SK-N-MC (cell line): ENCODE data around the gene DPY19L1.
"Not testable (repeated sequence)": the region's sequence is repeated elsewhere in the genome, so short reads cannot be mapped to it uniquely, and the experiment has no call there.

Source experiments
- DNase-seq: peaks from one replicate; pipeline ENCODE4 v3.0.0-alpha.2; 2011; ENCODE audit warnings: low read depth, low spot score
- H3K27ac ChIP-seq: fragments of 200-600 bp; sonication (generic); 2 replicates; pipeline ENCODE4 v1.5.1; 2016; ENCODE audit warnings: mixed run types
- H3K36me3 ChIP-seq: fragments of 200-600 bp; sonication (generic); 2 replicates; pipeline ENCODE4 v1.6.1; 2017; ENCODE audit warnings: antibody characterized with exemption, low read length, mixed read lengths; ENCODE audit not compliant: insufficient read depth
- H3K4me3 ChIP-seq: fragments of 200-600 bp; sonication (generic); 2 replicates; pipeline ENCODE4 v1.5.1; 2016
- H3K9ac ChIP-seq: fragments of 200-600 bp; sonication (generic); 2 replicates; pipeline ENCODE4 v1.8.0; 2017; ENCODE audit warnings: mixed run types, mixed read lengths; ENCODE audit not compliant: insufficient read length
- H3K9me3 ChIP-seq: fragments of 200-600 bp; sonication (generic); 2 replicates; pipeline ENCODE4 v1.6.1; 2017; ENCODE audit warnings: low read depth, mild to moderate bottlenecking, antibody characterized with exemption, low read length, moderate library complexity, mixed read lengths
- EZH2 ChIP-seq: fragments of 200-600 bp; sonication (generic); IDR thresholded peaks from one replicate; pipeline ENCODE4 v1.6.1; 2017; ENCODE audit warnings: antibody characterized with exemption
- FOXP2 ChIP-seq: optimal IDR thresholded peaks from 2 replicates; pipeline ENCODE3; 2011; ENCODE audit warnings: mild to moderate bottlenecking, moderate library complexity; ENCODE audit not compliant: insufficient read depth; ENCODE audit errors: extremely low read length, control extremely low read depth
- POLR2AphosphoS5 ChIP-seq: IDR thresholded peaks from 2 replicates; pipeline ENCODE4 v1.6.1; 2012; ENCODE audit warnings: mild to moderate bottlenecking, low read depth, low read length, borderline replicate concordance

Gene DPY19L1

GRCh38 chr7:35037211-35037525 lies at the start of gene DPY19L1:
Gene DPY19L1, minus strand, starts transcription at chr7:35037485. Its CDS starts 91 bp downstream, at chr7:35037394.
- TF ChIP-seq FOXP2 = no peak
- TF ChIP-seq POLR2AphosphoS5 = no peak
- TF ChIP-seq EZH2 = no peak
- Histone ChIP-seq H3K36me3 (no peaks in the 10 kb centered on the region), H3K4me3 (peak within 1 kb of the TSS; percentile 93), H3K27ac (peak within 1 kb of the TSS; percentile 74; the same call in 1 of the 2 replicates), H3K9me3 (no peaks in the 10 kb centered on the region), H3K9ac (peak within 1 kb of the TSS; percentile 73)
- no peak for DNase-seq

- not testable (repeated sequence) for H3K36me3 ChIP-seq, H3K27ac ChIP-seq, H3K9me3 ChIP-seq, H3K4me3 ChIP-seq, DNase-seq, H3K9ac ChIP-seq
Measured at GRCh38 chr7:35079517-35079916, 42.2 kb upstream of the DPY19L1 start.

- not testable (repeated sequence) for DNase-seq, H3K9ac ChIP-seq, H3K36me3 ChIP-seq, H3K27ac ChIP-seq, H3K9me3 ChIP-seq, H3K4me3 ChIP-seq
Measured at GRCh38 chr7:35074008-35074407, 36.7 kb upstream of the DPY19L1 start.

GRCh38 chr7:35072950-35073827 lies 35.9 kb upstream of the DPY19L1 start:
- not testable (repeated sequence) for H3K4me3 ChIP-seq, H3K9ac ChIP-seq, DNase-seq, H3K36me3 ChIP-seq, H3K9me3 ChIP-seq, H3K27ac ChIP-seq

GRCh38 chr7:35069084-35069483 lies 31.8 kb upstream of the DPY19L1 start:
- H3K27ac ChIP-seq, H3K36me3 ChIP-seq, H3K4me3 ChIP-seq, H3K9me3 ChIP-seq, H3K9ac ChIP-seq, DNase-seq: not testable (repeated sequence)

- H3K4me3 ChIP-seq, H3K9ac ChIP-seq, H3K36me3 ChIP-seq, H3K9me3 ChIP-seq, H3K27ac ChIP-seq, DNase-seq: not testable (repeated sequence)
Measured at GRCh38 chr7:35065382-35065781, 28.1 kb upstream of the DPY19L1 start.

- H3K9ac ChIP-seq, DNase-seq, H3K27ac ChIP-seq, H3K9me3 ChIP-seq, H3K36me3 ChIP-seq, H3K4me3 ChIP-seq: not testable (repeated sequence)
Measured at GRCh38 chr7:35058571-35058970, 21.3 kb upstream of the DPY19L1 start.

- H3K36me3 ChIP-seq, H3K9me3 ChIP-seq, H3K4me3 ChIP-seq, H3K9ac ChIP-seq, DNase-seq, H3K27ac ChIP-seq: not testable (repeated sequence)
Measured at GRCh38 chr7:35057505-35058451, 20.5 kb upstream of the DPY19L1 start.

- H3K9me3 ChIP-seq, H3K4me3 ChIP-seq, H3K27ac ChIP-seq, H3K9ac ChIP-seq, DNase-seq, H3K36me3 ChIP-seq: not testable (repeated sequence)
Measured at GRCh38 chr7:35055733-35056132, 18.4 kb upstream of the DPY19L1 start.

GRCh38 chr7:35053488-35054175 lies 16.3 kb upstream of the DPY19L1 start:
- H3K9me3 ChIP-seq, H3K4me3 ChIP-seq, H3K27ac ChIP-seq, H3K36me3 ChIP-seq, DNase-seq, H3K9ac ChIP-seq: not testable (repeated sequence)

GRCh38 chr7:35048390-35048789 lies 11.1 kb upstream of the DPY19L1 start:
- not testable (repeated sequence) for H3K4me3 ChIP-seq, H3K9ac ChIP-seq, DNase-seq, H3K27ac ChIP-seq, H3K9me3 ChIP-seq, H3K36me3 ChIP-seq

GRCh38 chr7:35047912-35048305 lies 10.6 kb upstream of the DPY19L1 start:
- H3K4me3 ChIP-seq, H3K9me3 ChIP-seq, DNase-seq, H3K27ac ChIP-seq, H3K36me3 ChIP-seq, H3K9ac ChIP-seq: not testable (repeated sequence)

GRCh38 chr7:35047263-35047911 lies 10.1 kb upstream of the DPY19L1 start:
- not testable (repeated sequence) for H3K27ac ChIP-seq, H3K4me3 ChIP-seq, H3K9me3 ChIP-seq, DNase-seq, H3K9ac ChIP-seq, H3K36me3 ChIP-seq
